Lower leg skin (tissue), 4 donors: ENCODE results near the gene TGFBRAP1. TPM values are rescaled to one million over a fixed set of nuclear protein-coding genes. Genes with fewer than 3 reads are reported as not detected.

ENCODE experiments used
- DNase-seq, 2 donors: peaks; one replicate each; pipeline ENCODE4 v3.0.0-alpha.2; 2019; ENCODE audit warnings: low spot score in 2 of 2
- H3K4me3 ChIP-seq: fragments of 200-600 bp; sonication (generic); 2 replicates; pipeline ENCODE4 v1.5.1; 2017; ENCODE audit warnings: mild to moderate bottlenecking, low read depth; ENCODE audit not compliant: poor library complexity, severe bottlenecking
- POLR2A ChIP-seq, 2 donors: fragments of 450-650 bp; IDR thresholded peaks; one replicate each; pipeline ENCODE4 v1.6.1; 2016 to 2017; ENCODE audit warnings: antibody characterized with exemption in 2 of 2, mild to moderate bottlenecking in 1 of 2, moderate library complexity in 1 of 2
- WGBS, 2 donors: methylation state at CpG; one replicate each; pipeline ENCODE4 v1.1.5; 2018; 5-methylcytosine and 5-hydroxymethylcytosine counted together
- intact Hi-C: fragments of 100-400 bp; cut with DNase I; formaldehyde crosslinking; loops from one replicate; pipeline ENCODE4 v1.15.0; 2023; ENCODE audit warnings: low total_unique reads
- total RNA-seq, 4 donors: library from RNA; depleted of rRNA; stranded (reverse); fragments of >200 nt; gene quantifications; one replicate each; pipeline ENCODE4 v1.1.0, GENCODE V29; 2016
- TF ChIP-seq, protein P1 (sequence below), 3 donors: fragments of 450-650 bp; IDR thresholded peaks; one replicate each; pipeline ENCODE4 v1.5.1; 2016; ENCODE audit warnings: antibody characterized with exemption in 3 of 3, mild to moderate bottlenecking in 3 of 3, moderate library complexity in 2 of 3

TGFBRAP1 gene
- total RNA-seq, 4 donors from 2014 or later, result 30.2 to 35.2 (median 34.4) TPM

DNA sequence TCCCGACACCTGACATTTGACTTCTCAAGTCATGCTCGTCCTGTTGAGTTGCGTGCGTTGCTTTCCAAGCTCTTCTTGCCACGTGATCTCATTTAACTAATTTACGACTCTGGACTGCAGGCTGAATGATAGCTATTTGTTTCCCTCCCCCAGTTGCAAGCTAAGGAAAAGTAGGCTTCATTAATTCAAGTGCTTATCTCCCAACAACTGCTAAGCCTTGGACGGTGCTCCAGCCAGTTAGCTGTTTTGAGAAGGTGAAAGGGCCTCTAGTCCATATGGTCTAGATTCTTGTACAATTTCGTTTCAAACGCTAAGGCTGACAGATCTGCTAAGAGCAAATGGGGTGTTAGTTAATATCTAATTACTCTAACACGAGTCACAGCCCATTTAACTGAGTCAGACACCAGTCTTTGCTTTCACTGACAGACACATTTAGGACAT, 66.9 kb downstream of the TGFBRAP1 start:
- DNase-seq, result no peak
- no peak overlapping the region for H3K4me3 ChIP-seq
- 68 to 77% methylated on average over 10 of the region's 10 CpGs for WGBS, 2 donors
- TF ChIP-seq, protein P1, sequence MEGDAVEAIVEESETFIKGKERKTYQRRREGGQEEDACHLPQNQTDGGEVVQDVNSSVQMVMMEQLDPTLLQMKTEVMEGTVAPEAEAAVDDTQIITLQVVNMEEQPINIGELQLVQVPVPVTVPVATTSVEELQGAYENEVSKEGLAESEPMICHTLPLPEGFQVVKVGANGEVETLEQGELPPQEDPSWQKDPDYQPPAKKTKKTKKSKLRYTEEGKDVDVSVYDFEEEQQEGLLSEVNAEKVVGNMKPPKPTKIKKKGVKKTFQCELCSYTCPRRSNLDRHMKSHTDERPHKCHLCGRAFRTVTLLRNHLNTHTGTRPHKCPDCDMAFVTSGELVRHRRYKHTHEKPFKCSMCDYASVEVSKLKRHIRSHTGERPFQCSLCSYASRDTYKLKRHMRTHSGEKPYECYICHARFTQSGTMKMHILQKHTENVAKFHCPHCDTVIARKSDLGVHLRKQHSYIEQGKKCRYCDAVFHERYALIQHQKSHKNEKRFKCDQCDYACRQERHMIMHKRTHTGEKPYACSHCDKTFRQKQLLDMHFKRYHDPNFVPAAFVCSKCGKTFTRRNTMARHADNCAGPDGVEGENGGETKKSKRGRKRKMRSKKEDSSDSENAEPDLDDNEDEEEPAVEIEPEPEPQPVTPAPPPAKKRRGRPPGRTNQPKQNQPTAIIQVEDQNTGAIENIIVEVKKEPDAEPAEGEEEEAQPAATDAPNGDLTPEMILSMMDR (IDR thresholded peaks at IDR 0.05), result no peak
- no peak for TF ChIP-seq POLR2A (IDR thresholded peaks at IDR 0.05)
- intact Hi-C loops, result no loop called here

DNA sequence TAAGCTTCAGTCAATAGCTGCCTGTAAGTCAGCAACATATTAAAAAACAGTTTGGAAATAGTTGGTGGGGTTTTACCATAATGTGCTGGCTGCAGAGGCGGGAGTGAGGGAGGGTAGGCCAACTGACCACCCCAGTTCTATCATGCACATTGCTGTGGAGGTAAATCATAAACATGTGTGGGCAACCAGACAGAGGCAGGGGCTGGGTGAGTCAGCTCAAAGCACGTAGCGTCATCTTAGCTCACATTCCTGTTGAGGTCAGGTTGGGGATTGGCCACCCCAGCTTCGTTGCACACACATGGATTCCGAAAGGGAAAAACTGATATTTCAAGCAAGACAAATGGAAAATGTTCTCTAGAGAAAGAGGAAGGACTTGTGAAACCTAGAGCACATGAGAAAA, 68.5 kb downstream of the TGFBRAP1 start:
- intact Hi-C loops, result no loop called here
- WGBS, 2 donors, result 52 to 54% methylated on average over 5 of the region's 5 CpGs
- TF ChIP-seq, protein P1 (IDR thresholded peaks at IDR 0.05), result no peak
- no peak for TF ChIP-seq POLR2A (IDR thresholded peaks at IDR 0.05)
- peak in 1 of 2 donors; percentile 18 for DNase-seq
- H3K4me3 ChIP-seq, result no peak overlapping the region

DNA sequence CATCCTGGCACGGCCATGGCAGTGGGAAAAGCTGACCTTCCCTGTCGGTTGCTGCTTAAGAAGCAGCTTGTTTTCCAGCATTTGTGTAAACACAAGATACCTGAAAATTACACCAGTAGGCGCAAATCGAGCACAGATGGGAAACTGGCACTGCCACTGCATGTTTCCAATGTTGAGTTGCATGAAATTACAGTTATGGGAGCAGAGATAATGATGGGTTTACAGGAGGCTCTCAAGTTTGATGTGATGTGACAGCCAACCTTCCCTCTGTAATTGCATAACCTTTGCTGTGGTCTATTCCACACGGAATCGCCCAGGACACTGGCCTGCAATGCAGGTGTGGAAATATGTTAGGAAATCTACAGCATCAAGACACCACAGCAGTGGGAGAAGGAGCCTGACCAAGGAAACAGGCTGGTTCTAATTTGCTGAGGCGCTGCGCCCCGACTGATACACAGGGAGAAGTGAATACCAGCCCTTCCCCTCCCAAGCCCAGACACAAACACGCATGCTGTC, 70.6 kb downstream of the TGFBRAP1 start:
- no peak overlapping the region for H3K4me3 ChIP-seq
- TF ChIP-seq POLR2A (IDR thresholded peaks at IDR 0.05), result no peak
- TF ChIP-seq, protein P1 (IDR thresholded peaks at IDR 0.05), result no peak
- DNase-seq, result no peak
- intact Hi-C loops, result no loop called here
- 72 to 81% methylated on average over 10 of the region's 10 CpGs for WGBS, 2 donors

DNA sequence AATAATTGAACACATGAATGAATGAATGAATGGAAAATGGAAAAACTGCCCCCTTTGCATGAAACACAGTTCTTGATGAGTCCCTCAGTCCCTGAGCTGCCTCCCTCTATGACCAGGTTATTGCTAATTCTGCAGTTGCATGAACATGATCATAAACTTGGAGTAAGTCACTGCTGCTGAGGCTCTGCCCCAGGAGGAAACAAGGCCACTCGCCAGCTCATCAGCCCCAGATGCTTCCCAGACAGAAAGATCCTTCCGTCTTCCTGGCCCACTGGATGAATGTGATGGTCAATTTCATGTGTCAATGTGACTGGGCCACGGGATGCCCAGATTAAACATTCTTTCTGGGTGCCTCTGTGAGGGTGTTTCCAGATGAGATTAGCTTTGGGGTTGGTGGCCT, 71.6 kb downstream of the TGFBRAP1 start:
- TF ChIP-seq, protein P1 (IDR thresholded peaks at IDR 0.05), result no peak
- TF ChIP-seq POLR2A (IDR thresholded peaks at IDR 0.05), result no peak
- WGBS, 2 donors, result 80 to 86% methylated on average over 3 of the region's 3 CpGs
- DNase-seq, result no peak
- intact Hi-C loops, result no loop called here
- no peak overlapping the region for H3K4me3 ChIP-seq

DNA sequence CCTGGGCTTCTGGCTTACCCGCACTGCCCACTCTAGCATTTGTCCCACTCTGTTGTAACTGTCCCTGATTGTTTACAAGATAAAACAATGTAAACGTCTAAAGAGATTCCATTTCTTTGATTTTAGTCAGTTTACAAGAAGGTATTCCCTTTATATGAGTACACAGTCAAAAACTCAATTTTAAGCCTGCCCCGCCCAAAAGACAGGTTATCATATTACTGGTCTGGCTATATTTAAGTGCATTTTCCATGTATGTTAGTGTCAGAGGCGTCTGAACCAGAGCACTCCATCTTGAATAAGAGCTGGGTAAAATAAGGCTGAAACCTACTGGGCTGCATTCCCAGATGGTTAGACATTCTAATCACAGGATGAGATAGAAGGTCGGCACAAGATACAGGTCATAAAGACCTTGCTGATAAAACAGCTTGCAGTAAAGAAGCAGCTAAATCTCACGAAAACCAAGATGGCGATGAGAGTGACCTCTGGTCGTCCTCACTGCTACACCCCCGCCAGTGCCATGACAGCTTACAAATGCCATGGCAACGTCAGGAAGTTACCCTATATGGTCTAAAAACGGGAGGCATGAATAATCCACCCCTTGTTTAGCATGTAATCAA, 73.0 kb downstream of the TGFBRAP1 start:
- no peak overlapping the region for H3K4me3 ChIP-seq
- intact Hi-C loops, result no loop called here
- DNase-seq, result no peak
- no peak for TF ChIP-seq POLR2A (IDR thresholded peaks at IDR 0.05)
- TF ChIP-seq, protein P1 (IDR thresholded peaks at IDR 0.05), result no peak
- WGBS, 2 donors, result 78 to 84% methylated on average over 11 of the region's 11 CpGs

DNA sequence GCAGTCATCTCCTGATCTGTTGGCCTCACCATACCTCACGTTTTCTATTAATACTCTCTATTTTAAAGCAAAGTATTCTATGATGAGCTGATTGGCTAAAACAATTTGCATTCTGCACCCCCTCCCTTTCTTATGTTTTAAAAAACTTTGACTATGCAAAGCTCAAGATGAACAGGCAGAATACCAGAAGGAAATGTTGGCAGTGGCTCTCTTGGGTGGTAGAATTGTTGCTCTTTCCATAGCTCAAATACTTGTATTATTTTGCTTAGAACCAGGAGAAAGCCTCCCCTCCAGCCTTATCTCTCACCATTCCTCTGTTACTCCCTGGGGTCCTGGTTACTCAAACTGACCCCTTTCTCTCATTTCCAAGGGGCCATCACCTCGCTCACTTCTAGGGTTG, 73.6 kb downstream of the TGFBRAP1 start:
- DNase-seq, result no peak
- no peak overlapping the region for H3K4me3 ChIP-seq
- intact Hi-C loops, result no loop called here
- no peak for TF ChIP-seq POLR2A (IDR thresholded peaks at IDR 0.05)
- TF ChIP-seq, protein P1 (IDR thresholded peaks at IDR 0.05), result no peak
- 83 to 91% methylated on average over 2 of the region's 2 CpGs for WGBS, 2 donors
